Activated CD4-positive, alpha-beta T cell treated with anti-CD3 and anti-CD28 coated beads for 36 hours (primary cell): ENCODE measurements around the gene UBE2C. TPM values are rescaled to one million over a fixed set of nuclear protein-coding genes. Genes with fewer than 3 reads are reported as not detected.
A peak's percentile ranks its signal among the peaks of the same experiment; 100 is the strongest.

Experiments used
- ATAC-seq: fragments of 200-7000 bp; cut with Tn5 transposase; one replicate; pipeline ENCODE4 v1.10.0; 2021; ENCODE audit warnings: mild to moderate bottlenecking, moderate library complexity
- CTCF ChIA-PET: fragments of 350-600 bp; sonication (Branson Sonifier 250); formaldehyde crosslinking; loops from one replicate; lab custom pipeline; 2021; ENCODE audit warnings: antibody characterized with exemption; lab: Charles Lee
- POLR2A ChIA-PET: fragments of 350-600 bp; sonication (Branson Sonifier 250); formaldehyde crosslinking; loops from one replicate; lab custom pipeline; 2021; ENCODE audit warnings: antibody characterized with exemption, inconsistent platforms; lab: Charles Lee
- DNase-seq: peaks from one replicate; pipeline ENCODE4 v3.0.0-alpha.2; 2020
- H3K27ac Mint-ChIP-seq: one replicate; pipeline ENCODE4 v1.8.0; 2021; ENCODE audit warnings: mixed read lengths
- H3K27me3 Mint-ChIP-seq: one replicate; pipeline ENCODE4 v1.8.0; 2021; ENCODE audit warnings: mixed read lengths
- H3K36me3 Mint-ChIP-seq: one replicate; pipeline ENCODE4 v1.8.0; 2021; ENCODE audit warnings: low read depth, mixed read lengths
- H3K4me1 Mint-ChIP-seq: one replicate; pipeline ENCODE4 v1.8.0; 2021; ENCODE audit warnings: mixed read lengths
- H3K4me3 Mint-ChIP-seq: one replicate; pipeline ENCODE4 v1.8.0; 2021; ENCODE audit warnings: mild to moderate bottlenecking, moderate library complexity, mixed read lengths
- H3K9me3 Mint-ChIP-seq: one replicate; pipeline ENCODE4 v1.8.0; 2021; ENCODE audit warnings: low read depth, mixed read lengths
- intact Hi-C, 2 experiments: fragments of 100-400 bp; cut with DNase I in 1 of 2; cut with micrococcal nuclease in 1 of 2; formaldehyde crosslinking; loops; one replicate each; pipeline versions ENCODE4 v1.14.2 to v1.15.1; 2022 to 2024; cut with DNase I, micrococcal nuclease
- total RNA-seq, 2 experiments: library from RNA; stranded (reverse); gene quantifications; one replicate each; pipeline ENCODE4 v1.2.3, GENCODE V29; 2021

The UBE2C gene
- total RNA-seq, 2 experiments from 2014 or later: 175 to 230 TPM

GRCh38 chr20:45833030-45833882 lies 20.8 kb downstream of the UBE2C start, which contains the start of gene SNX21:
Gene SNX21 (plus strand): TSS chr20:45833799. CDS start chr20:45833920, 121 bp downstream.
- peak within 1 kb of the TSS; percentile 69 for H3K4me3 Mint-ChIP-seq
- peak; percentile 60 for ATAC-seq
- ChIA-PET POLR2A (no interaction called here), CTCF (interaction anchor here (0.6 to 2.1 kb wide), 5 partner anchors 9 to 270 kb away, joined by 3 to 8 read pairs (median 3); no protein-coding TSS in a partner anchor)
- no peaks in the 10 kb centered on the region for H3K9me3 Mint-ChIP-seq
- intact Hi-C loops: loop anchor here in 1 of 2 experiments (1.0 kb wide), 2 partner anchors 21 to 24 kb away; partner anchors contain the start of genes ACOT8, UBE2C and ZSWIM3
- peak; percentile 59 for DNase-seq
- H3K27me3 Mint-ChIP-seq: peaks cover 3% of the 10 kb centered on the region
- no peaks in the 10 kb centered on the region for H3K36me3 Mint-ChIP-seq
- H3K4me1 Mint-ChIP-seq: peaks cover 9% of the 10 kb centered on the region
- H3K27ac Mint-ChIP-seq: peak within 1 kb of the TSS; percentile 31

- intact Hi-C loops: loop anchor here in 1 of 2 experiments (1.0 kb wide), 2 partner anchors 22 to 23 kb away; partner anchors contain the start of genes ACOT8, UBE2C and ZSWIM3
- peak; percentile 81 for ATAC-seq
- ChIA-PET POLR2A (no interaction called here), CTCF (interaction anchor here (0.6 to 2.1 kb wide), 2 partner anchors 35 to 271 kb away, joined by 3 to 8 read pairs; no protein-coding TSS in a partner anchor)
- H3K27me3 Mint-ChIP-seq: no peaks in the 10 kb centered on the region
- H3K36me3 Mint-ChIP-seq: no peaks in the 10 kb centered on the region
- no peaks in the 10 kb centered on the region for H3K9me3 Mint-ChIP-seq
- H3K27ac Mint-ChIP-seq: no peak overlapping the region
- peak overlapping the region; percentile 69 for H3K4me3 Mint-ChIP-seq
- DNase-seq: peak; percentile 62
- peaks cover 9% of the 10 kb centered on the region for H3K4me1 Mint-ChIP-seq
Measured at GRCh38 chr20:45833883-45834796, 21.7 kb downstream of the UBE2C start.

- Mint-ChIP-seq H3K36me3 (no peaks in the 10 kb centered on the region), H3K27ac (no peak overlapping the region), H3K4me3 (peak overlapping the region; percentile 69), H3K4me1 (peaks cover 9% of the 10 kb centered on the region), H3K9me3 (no peaks in the 10 kb centered on the region), H3K27me3 (no peaks in the 10 kb centered on the region)
- ChIA-PET CTCF (interaction anchor here (2.1 kb wide), 1 partner anchor 35 kb away, joined by 8 read pairs; no protein-coding TSS in a partner anchor), POLR2A (no interaction called here)
- ATAC-seq: no peak
- intact Hi-C loops: no loop called here
- no peak for DNase-seq
Measured at GRCh38 chr20:45834797-45835161, 22.3 kb downstream of the UBE2C start.

GRCh38 chr20:45835329-45835765 lies 22.9 kb downstream of the UBE2C start:
- ChIA-PET POLR2A (interaction anchor here (0.9 kb wide), 1 partner anchor 24 kb away, joined by 3 read pairs; no protein-coding TSS in a partner anchor), CTCF (no interaction called here)
- no peaks in the 10 kb centered on the region for H3K27me3 Mint-ChIP-seq
- intact Hi-C loops: no loop called here
- ATAC-seq (no peak), DNase-seq (no peak)
- H3K4me3 Mint-ChIP-seq: no peak overlapping the region
- H3K9me3 Mint-ChIP-seq: no peaks in the 10 kb centered on the region
- H3K4me1 Mint-ChIP-seq: peaks cover 9% of the 10 kb centered on the region
- H3K27ac Mint-ChIP-seq: no peak overlapping the region
- H3K36me3 Mint-ChIP-seq: no peaks in the 10 kb centered on the region

GRCh38 chr20:45835825-45836224 lies 23.4 kb downstream of the UBE2C start:
- CTCF ChIA-PET: interaction anchor here (0.5 kb wide), 1 partner anchor 43 kb away, joined by 3 read pairs; no protein-coding TSS in a partner anchor
- Mint-ChIP-seq H3K36me3 (no peaks in the 10 kb centered on the region), H3K27me3 (no peaks in the 10 kb centered on the region), H3K4me3 (no peak overlapping the region), H3K27ac (no peak overlapping the region), H3K9me3 (no peaks in the 10 kb centered on the region), H3K4me1 (peaks cover 9% of the 10 kb centered on the region)
- DNase-seq: no peak
- intact Hi-C loops: no loop called here
- ATAC-seq: no peak
- POLR2A ChIA-PET: interaction anchor here (0.9 kb wide), 1 partner anchor 25 kb away, joined by 3 read pairs; no protein-coding TSS in a partner anchor

GRCh38 chr20:45836841-45837240 lies 24.4 kb downstream of the UBE2C start:
- H3K4me1 Mint-ChIP-seq: peaks cover 9% of the 10 kb centered on the region
- no peak overlapping the region for H3K27ac Mint-ChIP-seq
- POLR2A ChIA-PET: no interaction called here
- CTCF ChIA-PET: interaction anchor here (1.4 kb wide), 1 partner anchor 37 kb away, joined by 8 read pairs; no protein-coding TSS in a partner anchor
- intact Hi-C loops: loop anchor here in 1 of 2 experiments (1.0 kb wide), 1 partner anchor 491 kb away; no protein-coding TSS in a partner anchor
- DNase-seq: no peak
- H3K9me3 Mint-ChIP-seq: no peaks in the 10 kb centered on the region
- H3K27me3 Mint-ChIP-seq: no peaks in the 10 kb centered on the region
- H3K4me3 Mint-ChIP-seq: no peak overlapping the region
- no peak for ATAC-seq
- no peaks in the 10 kb centered on the region for H3K36me3 Mint-ChIP-seq

- POLR2A ChIA-PET: no interaction called here
- ATAC-seq (no peak), DNase-seq (no peak)
- Mint-ChIP-seq H3K4me1 (no peaks in the 10 kb centered on the region), H3K27me3 (no peaks in the 10 kb centered on the region), H3K36me3 (peaks cover 4% of the 10 kb centered on the region), H3K4me3 (no peak overlapping the region), H3K9me3 (no peaks in the 10 kb centered on the region), H3K27ac (no peak overlapping the region)
- intact Hi-C loops: no loop called here
- CTCF ChIA-PET: interaction anchor here (0.5 to 1.6 kb wide), 2 partner anchors 17 to 1592 kb away, joined by 3 to 6 read pairs; no protein-coding TSS in a partner anchor
Measured at GRCh38 chr20:45840700-45841198, 28.3 kb downstream of the UBE2C start.

GRCh38 chr20:45841407-45842129 lies 29.1 kb downstream of the UBE2C start:
- Mint-ChIP-seq H3K4me1 (no peaks in the 10 kb centered on the region), H3K27ac (no peak overlapping the region), H3K27me3 (no peaks in the 10 kb centered on the region), H3K36me3 (peaks cover 4% of the 10 kb centered on the region), H3K4me3 (no peak overlapping the region), H3K9me3 (no peaks in the 10 kb centered on the region)
- ATAC-seq: no peak
- intact Hi-C loops: no loop called here
- DNase-seq: no peak
- ChIA-PET CTCF (no interaction called here), POLR2A (no interaction called here)

GRCh38 chr20:45842169-45842812 lies 29.8 kb downstream of the UBE2C start:
- Mint-ChIP-seq H3K4me3 (no peak overlapping the region), H3K4me1 (no peaks in the 10 kb centered on the region), H3K9me3 (no peaks in the 10 kb centered on the region), H3K27ac (no peak overlapping the region), H3K36me3 (peaks cover 4% of the 10 kb centered on the region), H3K27me3 (no peaks in the 10 kb centered on the region)
- DNase-seq (no peak), ATAC-seq (no peak)
- intact Hi-C loops: no loop called here
- CTCF ChIA-PET: interaction anchor here (0.8 kb wide), 1 partner anchor 395 kb away, joined by 3 read pairs; no protein-coding TSS in a partner anchor
- POLR2A ChIA-PET: no interaction called here

GRCh38 chr20:45843506-45843905 lies 31.1 kb downstream of the UBE2C start:
- CTCF ChIA-PET: interaction anchor here (0.6 kb wide), 1 partner anchor 72 kb away, joined by 4 read pairs; no protein-coding TSS in a partner anchor
- no peaks in the 10 kb centered on the region for H3K4me1 Mint-ChIP-seq
- no peak for ATAC-seq

More at GRCh38 chr20:45843506-45843905, 31.1 kb downstream of the UBE2C start:
- peaks cover 9% of the 10 kb centered on the region for H3K36me3 Mint-ChIP-seq
- no peak for DNase-seq
- no peak overlapping the region for H3K27ac Mint-ChIP-seq
- H3K27me3 Mint-ChIP-seq: no peaks in the 10 kb centered on the region
- intact Hi-C loops: no loop called here
- H3K9me3 Mint-ChIP-seq: no peaks in the 10 kb centered on the region
- POLR2A ChIA-PET: no interaction called here
- H3K4me3 Mint-ChIP-seq: no peak overlapping the region
